Fibroblast of gingiva (primary cell): Measurements from ENCODE around the gene CROCC2.
"Not testable (repeated sequence)": the region's sequence is repeated elsewhere in the genome, so short reads cannot be mapped to it uniquely, and the experiment has no call there.

Experiments used
- DNase-seq: peaks from one replicate; pipeline ENCODE4 v3.0.0-alpha.2; 2011; ENCODE audit warnings: low read depth

The CROCC2 gene

DNA sequence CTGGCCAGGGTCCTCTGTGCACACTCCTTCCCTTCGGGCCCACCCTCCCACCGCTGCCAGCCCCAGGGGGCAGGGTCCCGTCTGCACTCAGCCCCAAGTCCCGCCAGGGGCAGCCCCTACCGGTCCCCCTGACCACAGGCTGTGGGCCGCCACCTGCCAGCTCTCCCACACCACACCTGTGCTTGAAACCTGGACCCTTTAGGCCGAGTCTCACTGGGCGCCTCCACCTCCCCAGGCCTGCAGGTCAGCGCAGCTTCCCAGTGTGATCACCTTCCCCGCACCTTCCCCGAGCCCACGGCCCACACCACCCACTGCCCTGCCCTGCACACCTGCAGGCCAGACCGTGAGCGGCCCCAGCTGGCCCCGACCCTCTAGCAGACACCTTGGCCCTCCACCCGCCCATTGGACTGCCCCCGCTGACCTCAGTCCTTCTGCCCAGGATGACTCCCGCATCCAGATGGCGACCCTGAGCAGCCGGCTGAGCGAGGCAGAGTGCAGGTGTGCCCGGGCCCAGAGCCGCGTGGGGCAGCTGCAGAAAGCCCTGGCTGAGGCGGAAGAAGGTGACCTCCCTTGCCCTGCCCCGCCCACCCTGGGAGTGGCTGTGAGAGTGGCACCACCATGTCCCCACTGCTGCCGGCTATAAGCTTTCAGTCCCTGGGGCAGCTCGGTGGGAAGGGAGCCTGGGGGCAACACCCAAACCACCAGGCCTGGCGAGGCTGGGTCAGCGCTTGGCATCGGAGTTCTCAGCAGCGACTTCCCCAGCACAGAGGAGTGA, 61.0 kb downstream of the CROCC2 start:
- DNase-seq = no peak

DNA sequence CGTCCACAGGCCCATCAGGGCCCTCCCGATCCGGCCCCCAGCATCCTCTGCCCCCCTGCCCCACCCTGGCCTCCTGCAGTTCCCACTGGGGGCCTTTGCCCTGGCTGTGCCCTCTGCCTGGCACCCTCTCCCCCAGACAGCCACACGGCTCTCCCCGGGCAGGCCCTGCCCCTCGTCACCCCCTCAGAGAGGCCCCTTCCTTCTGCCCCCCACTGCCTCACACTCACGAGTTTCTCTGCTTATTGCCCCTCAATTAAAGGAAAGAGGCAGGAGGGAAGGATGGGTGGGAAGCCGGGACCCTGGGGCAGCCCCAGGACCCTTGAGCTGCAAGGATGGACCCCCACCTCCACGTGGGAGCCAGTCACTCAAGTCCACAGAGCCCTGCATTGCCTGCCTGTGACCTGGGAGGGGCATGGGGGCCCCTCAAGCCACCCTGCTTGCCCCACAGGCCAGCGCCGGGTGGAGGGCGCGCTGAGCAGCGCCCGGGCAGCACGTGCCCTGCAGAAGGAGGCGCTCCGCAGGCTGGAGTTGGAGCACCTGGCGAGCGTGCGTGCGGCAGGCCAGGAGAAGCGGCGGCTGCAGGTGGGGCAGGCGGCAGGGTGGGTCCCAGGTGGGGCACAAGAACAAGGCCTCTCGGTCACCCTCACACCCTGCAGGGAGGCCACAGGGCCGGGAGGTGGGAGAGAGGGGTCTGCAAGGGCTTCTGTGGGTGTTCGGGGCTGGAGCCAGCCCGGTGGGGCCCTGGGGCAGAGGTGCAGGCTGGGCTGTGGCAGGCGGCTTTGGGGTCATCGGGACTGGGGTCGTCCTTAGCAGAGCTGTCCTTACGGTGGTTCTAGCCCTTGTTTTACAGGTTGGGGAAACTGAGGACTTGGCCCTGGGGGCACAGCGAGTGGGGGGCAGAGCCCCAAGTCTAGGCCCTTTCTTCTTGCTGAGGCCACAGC, 61.8 kb downstream of the CROCC2 start:
- DNase-seq = no peak

DNA sequence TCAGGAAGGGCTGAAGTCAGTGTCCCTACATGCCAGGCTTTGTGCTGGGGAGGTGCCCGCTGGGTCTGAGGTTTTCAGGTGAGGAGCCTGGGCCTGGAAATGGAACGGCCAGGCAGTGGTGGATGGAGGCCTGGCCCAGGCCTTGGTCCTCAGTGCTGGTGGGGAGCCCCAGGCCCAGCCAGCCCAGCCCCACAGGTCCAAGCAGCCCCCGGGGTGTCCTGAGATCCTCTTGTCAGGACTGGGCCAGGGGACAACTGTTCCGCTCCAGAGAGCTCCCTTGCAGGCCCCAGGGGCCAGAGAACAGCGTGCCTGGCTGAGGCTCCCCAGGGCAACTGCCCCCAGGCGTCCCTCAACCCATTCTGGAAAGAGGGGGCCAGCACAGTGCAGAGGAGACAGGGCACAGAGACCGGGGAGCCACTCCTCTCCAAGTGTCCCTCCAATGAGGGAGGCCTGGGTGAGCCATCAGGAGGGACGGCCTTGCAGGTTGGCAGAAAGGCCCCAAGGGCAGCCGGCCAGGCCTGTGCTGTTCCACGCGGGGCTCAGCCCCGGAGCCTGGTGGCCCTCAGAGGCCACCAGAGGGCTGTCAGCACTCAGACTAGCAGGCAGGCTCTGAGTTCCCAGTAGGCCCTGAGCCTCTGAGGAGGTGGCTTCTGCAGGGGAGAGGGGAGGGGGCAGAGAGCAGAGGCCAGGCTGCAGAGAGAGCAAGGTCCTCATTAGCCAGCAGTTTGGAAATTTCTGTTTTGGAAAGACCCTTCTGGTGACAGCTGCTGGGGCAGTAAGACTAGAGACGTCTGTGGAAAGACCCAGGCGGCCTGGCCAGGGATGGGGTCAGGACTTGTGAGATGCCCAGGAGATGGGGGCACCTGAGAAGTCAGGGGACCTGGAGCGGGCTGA, 62.8 kb downstream of the CROCC2 start:
- DNase-seq = peak; percentile 33

DNA sequence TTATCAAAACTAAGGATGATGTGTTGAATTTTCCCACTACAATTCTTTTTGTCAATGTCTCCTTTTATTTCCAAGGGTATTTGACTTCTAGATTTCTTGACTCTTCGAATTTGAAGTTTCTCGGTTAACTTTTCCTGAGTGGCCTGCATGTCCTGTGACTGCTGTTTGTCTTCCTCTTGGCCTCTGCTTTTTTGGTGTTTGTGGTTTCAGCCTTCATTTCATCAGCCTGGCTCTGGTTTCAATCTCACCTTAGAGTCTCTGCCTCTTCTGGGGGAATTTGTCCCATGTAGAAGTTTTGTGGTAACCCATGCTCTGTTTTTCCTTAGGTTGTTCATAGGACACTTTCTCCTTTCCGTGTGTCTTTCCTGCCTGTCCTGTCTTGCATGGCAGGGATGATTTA, 64.0 kb downstream of the CROCC2 start:
- DNase-seq = no peak

DNA sequence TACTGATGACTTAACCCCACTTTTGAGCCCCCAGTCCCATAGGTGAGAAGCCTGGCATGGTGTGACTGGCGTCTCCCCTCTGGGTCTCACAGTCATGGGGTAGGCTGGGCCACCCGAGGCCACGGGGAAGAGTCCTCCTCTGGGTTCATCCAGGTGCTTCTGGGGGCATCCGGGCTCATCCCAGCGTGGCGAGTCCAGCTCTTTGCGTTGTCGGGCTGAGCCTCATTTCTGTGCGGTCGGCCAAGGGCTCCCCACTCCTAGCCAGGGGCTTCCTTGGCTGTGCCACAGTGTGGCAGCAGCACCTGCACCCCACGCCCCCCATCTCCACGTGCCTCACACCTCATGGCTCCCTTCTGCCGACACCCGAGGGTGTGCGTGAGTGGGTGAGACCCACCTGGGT, 64.7 kb downstream of the CROCC2 start:
- no peak for DNase-seq

DNA sequence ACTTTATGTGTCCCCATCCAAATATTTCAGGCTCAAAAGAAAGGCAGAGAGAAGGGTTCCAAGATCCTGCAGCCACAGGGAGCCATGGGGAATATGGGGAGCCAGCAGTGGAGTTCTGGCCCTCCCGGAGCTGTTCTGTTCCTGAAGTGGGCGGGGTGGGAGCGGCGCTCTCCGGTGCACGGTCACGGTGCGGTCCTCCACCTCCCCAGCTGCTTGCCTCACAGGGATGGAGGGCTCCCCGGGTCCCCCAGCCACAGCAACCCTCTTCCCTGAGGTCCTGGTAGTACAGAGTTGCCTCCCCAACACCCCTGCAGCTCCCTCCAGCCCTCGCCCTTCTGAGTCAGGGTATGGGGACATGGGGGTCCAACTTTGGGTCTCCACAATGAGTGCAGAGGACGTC, 66.1 kb downstream of the CROCC2 start:
- no peak for DNase-seq

DNA sequence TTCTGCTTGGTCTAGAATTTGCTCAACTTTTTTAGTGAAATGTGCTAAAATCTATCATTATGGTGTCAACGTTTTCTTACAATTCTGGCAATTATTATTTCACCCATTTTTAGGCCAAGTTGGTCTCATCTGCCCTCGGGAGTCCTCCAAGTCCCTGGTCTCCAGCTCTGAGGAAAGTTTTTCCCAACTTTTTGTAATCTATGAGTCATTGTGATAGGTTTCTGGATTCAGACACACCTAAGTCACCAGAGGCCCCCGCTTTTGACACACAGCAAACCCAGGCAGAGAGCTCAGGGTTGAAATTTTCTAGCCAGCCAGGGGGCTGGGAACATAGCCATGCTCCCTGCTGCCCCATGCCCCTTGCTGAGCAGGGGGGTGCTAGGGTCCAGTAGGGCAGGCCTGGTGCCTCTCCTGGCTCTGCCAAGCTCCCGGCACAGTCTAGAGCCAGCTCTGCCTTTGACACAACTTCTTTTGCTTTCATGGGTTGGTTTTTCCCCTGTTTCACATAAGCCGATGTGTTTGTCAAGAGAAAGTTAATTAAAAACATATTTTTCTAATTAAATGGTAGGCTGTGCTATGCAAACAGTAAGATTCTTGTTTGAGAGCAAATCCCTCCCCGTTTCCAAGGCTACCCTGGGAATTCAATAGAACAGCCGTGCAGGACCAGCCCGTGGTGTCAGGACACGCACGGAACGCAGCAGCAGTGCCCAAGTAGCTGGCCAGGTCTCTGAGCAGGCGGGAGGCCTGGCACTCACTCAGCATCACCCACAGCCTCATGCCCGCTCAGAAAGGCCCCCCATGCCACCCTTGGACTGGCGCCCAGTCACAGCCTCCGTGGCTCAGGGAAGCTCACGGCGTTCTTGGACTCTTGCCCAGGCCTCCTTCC, 66.7 kb downstream of the CROCC2 start:
- peak; percentile 98 for DNase-seq

DNA sequence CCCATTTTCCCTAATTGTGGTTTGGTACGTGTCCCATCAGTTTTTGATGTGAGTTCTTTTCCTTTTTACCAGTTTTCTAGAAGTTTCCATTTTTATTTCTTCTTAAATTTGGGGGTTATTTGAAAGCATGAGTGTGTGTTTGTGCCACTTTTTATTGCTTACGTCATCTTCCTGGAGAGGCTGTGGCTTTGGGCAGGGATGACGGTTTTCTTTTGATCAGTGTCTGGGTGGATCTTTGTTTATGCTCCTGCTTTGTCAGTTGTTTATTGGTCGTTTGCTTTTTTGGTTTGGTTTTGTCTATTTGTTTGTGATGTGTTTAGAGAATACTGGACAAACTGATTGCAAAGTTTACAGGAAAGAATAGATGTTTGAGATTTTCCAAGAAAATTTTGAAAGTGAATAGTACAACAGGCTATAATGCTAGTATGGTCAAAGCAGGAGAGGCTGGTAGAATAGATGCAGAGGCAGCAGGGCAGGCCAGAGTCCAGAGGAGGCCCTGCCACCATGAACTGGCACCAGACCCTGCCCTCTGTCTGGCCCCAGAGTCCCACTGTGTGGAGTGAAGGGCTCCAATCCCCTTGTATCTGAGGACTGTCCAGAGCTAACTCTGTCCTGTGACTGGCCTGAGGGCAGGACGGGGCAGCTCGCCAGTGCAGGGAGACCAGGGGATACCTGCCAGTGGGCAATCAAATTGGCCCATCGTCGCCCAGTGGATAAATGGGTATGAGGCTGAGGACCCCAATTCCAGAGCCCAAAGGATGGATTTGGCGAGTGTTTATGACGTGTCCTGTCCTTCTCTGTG, 68.8 kb downstream of the CROCC2 start:
- peak; percentile 58 for DNase-seq

DNA sequence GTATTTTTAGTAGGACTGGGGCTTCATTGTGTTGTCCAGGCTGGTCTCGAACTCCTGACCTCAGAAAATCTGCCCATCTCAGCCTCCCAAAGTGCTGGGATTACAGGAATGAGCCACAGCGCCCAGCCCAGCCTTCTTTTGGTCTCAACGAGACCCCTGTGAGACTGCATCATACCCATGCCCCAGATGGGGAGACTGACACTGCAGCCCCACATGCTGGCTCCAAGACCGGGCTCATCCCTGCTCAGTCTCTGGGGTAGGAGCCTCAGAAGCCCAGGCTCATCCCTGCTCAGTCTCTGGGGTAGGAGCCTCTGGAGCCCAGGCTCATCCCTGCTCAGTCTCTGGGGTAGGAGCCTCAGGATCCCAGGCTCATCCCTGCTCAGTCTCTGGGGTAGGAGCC, 69.8 kb downstream of the CROCC2 start:
- DNase-seq = not testable (repeated sequence)

DNA sequence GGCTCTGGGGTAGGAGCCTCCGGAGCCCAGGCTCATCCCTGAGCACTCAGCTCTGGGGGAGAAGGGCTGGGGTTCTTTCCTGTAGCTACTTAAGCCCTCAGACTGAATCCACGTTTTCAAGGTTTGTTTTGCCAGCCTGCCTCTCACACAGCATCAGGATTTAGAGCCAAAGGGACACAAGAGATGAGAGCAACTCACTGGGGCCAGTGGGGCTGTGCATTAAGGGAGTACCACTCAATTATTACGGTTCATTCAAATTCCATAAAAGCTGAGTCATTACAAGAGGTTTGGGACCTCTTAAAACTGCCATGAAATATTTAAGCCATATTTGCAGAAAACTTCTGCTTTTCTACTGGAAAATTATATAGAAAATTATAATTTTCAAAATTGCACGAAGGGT, 75.1 kb downstream of the CROCC2 start:
- DNase-seq = peak; percentile 80

DNA sequence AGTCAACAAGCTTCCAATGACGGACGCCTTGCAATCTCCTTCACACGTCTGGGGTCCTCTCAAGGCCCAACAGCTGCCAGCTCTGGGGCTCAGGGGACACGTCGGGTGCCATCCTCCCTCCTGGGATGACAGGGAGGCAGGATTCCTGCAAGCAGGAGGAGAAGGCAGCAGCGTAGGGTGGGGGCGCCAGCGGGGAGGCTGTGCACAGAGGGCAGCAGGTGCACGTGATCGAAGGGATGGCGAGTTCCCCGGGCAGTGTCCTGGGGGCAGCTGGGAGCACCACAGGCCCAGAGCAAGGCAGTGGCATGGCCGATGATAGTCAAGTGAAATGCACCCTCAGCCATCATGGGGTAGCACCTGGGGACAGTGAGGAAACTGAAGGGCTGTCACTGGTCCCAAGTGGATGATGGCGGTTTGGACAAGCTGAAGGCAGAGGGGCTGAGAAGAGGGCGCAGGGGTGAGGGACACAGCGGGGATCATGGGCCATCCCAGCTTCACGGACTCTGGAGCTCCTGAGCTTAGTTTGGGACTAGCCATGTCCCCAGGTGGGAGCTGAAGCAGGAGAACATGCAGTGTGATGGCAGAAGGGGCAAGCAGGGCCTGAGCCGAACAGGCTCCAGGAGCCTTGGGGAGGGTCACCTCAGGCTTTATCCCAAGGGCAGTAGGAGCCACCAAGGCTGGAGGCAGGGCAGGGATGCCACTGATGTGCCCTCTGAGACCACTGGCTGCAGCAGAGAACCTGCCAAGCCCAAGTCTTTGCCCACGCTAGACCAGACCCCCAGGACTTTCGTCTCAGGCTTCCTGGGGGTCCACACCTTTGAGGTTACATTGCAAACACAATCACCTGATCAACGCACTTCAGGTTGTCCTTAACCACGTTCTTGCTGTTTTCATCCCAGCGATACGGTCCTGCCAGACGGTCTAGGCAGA, 76.0 kb downstream of the CROCC2 start:
- no peak for DNase-seq

DNA sequence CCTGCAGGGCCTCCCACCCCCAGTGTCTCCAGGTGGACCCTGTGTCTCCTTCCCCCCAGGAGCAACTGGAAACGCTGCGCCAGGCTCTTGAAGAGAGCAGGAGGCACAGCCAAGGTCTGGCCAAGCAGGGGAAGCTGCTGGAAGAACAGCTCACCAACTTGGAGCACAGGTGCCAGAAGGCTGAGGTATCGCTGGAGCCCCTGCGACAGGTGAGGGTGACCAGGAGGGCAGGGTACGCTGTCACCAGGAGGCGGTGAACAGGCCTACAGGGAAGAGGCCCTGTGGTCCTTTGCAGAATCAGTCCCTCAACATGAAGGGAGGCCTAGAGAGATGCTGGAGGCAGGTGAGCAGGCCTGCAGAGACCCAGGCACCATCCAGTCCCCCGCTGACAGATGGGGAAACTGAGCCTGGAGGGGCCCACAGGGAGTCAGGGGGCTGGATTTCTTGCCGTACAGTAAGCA, 76.7 kb downstream of the CROCC2 start:
- no peak for DNase-seq

DNA sequence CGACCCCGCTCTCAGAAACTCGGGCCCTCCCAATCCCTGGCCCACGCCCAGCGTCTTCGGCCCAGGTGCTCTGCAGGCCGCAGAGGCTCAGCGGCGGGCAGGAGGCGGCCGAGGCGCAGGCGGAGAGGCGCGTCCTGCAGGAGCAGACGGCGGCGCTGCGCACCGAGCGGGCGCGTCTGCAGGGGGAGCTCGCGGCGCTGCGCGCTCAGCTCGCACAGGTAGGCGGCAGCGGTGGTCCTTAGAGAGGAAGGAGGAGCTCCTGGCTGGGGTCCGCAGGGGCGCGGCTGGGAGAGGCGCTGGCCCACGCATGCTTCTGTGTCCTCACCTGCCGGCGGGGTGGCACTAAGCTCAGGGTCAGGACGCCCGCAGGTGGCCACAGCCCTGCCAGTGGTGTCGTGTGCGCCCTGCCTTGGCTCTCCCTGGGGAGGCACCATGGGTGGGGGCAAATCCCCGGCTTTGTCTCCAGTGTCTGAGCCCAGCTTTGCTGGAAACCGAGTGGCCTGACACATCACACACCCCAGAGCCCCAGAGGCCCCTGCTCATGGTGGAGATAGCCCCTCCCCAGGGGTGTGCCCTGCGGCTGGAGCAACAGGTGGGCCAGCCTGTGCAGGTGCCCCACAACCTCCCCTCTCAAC, 77.3 kb downstream of the CROCC2 start:
- no peak for DNase-seq

DNA sequence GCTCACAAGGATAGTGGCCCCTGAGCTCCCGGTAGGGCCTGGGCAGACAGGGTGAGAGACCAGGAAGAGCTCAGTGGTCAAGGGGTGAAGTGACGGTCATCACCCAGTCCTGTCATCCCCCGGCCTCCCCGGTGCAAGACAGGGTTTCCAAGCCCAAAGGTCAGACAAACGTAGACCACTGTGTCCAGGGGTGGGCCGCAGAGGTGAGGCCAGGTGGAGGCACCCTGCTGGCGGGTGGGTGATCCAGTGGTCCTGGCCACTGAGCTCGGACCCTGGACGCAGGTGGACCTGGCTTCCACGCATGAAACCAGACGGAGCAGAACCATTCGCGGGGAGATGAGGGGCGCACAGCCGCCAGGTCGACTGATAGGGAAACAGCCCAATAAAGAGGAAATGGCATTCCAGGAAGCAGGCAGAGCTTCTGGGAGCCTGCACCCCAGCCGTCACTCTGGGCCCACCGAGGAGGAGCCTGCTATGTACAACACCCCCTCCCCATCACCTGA, 77.9 kb downstream of the CROCC2 start:
- DNase-seq = no peak

DNA sequence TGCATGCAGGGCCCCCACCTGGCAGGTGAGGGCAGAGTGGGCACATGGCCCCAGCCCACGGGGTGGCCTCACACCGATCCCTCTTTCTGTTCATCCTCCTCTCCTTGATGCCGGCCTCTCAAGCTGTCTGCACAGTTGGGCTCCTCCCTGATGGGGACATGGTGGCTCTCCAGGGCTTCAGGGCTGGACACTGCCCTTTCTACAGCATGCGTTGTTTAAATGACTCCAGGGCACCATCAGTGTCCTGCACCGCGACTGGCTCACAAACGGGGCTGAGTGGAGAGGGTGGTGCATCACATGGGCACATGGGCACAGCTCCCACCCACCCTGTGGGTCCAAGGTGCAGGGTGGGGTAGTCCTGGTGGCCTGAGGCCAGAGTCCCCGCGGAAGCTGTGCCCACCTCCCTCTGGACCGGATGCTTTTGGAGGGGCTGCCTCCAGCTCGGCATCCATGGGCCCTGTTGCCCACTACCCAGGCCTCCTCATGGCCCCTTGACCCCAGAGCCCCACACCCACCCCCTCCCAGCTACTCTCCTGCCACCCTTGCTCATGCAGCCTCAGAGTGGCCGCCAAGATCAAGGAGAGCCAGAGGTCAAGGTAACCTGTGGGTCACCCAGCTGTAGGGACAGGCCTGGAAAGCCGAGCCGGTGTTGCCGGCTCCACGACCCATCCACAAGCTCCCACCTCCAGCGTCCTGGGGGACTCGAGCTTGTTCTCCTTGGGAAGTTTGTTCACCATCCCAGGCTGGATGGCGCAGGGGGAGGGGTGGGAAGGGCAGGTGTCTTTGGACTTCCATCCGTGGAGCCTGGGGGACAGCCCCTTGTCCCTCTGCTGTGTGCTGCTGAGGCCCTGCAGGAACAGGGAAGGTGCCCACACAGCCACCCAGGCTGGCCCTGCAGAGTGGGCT, 80.0 kb downstream of the CROCC2 start:
- DNase-seq = no peak

DNA sequence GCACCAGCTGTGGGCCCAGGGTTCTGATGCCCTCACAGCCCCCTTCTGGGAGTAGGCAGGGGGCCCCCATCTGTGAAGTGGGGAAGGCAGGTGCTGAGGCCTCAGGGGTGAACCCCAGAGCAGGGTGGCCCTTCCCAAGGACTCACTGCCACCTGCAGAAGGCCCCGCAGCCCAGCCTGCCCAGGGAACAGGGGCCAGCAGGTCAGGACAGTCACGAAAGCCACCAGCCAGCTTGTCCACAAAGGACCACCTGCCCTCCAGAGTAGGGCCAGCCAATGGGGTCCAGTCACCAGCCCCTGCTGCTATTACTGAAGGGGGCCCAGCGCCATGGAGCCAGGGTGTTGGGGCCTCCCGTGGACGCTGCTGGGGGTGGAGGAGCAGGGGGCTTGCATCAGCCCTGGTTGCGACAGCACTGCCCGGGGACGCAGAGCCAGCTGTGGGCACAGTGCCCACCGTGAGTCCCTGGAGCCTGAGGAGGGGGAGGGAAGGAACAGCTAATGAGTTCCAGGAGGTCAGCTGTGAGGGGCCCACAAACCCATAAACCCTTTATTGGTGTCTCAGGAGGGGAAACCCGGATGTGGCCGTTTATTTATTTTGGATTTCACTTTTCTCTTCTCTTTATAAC, 80.8 kb downstream of the CROCC2 start:
- DNase-seq = peak; percentile 99

DNA sequence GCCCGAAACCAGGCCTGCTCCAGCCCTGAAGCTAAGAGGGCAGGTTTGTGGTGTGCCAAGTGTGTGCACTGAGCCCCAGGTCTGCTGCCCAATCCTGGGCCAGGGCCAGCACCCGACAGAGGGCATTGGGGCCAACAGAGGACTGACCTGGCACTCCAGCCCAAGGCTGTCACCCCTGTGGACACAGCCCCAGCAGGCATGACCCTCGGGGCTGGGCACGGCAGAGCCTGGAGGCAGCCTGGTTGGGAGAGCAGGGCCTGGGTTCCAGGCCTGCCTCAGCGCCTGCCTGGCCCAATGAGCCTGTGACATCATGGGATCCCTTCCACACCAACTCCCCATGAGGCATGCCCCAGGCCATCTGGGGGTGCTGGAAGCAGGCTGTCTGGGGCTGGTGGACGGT, 81.5 kb downstream of the CROCC2 start:
- DNase-seq = no peak
